Adrenal gland (tissue), 19 donors: Measurements from ENCODE around the gene GSTA3. TPM values are rescaled to one million over a fixed set of nuclear protein-coding genes. Genes with fewer than 3 reads are reported as not detected.

Source experiments
- DNase-seq, 7 donors: peaks; one replicate each; pipeline ENCODE4 v3.0.0-alpha.2; 2019 to 2020
- H3K27ac ChIP-seq, 5 donors: fragments of 200-600 bp; sonication (generic) in 4 of 5; 1 replicate in 3 of 5; 2 replicates in 2 of 5; pipeline versions ENCODE4 v1.5.1 to v1.8.0; 2016 to 2020; ENCODE audit warnings: mild to moderate bottlenecking in 1 of 5
- H3K27me3 ChIP-seq: fragments of 200-600 bp; 2 replicates; pipeline ENCODE4 v1.8.0; 2021
- H3K36me3 ChIP-seq, 2 donors: fragments of 200-600 bp; replicated peaks in 1 of 2; 1 replicate in 1 of 2; 2 replicates in 1 of 2; pipeline versions ENCODE4 v1.5.1 to v1.8.0; 2018 to 2022
- H3K4me1 ChIP-seq, 2 donors: fragments of 200-600 bp; replicated peaks in 1 of 2; 1 replicate in 1 of 2; 2 replicates in 1 of 2; pipeline versions ENCODE4 v1.5.1 to v1.8.0; 2018 to 2021
- H3K4me3 ChIP-seq, 4 donors: fragments of 200-600 bp; sonication (generic) in 3 of 4; one replicate each; pipeline ENCODE4 v1.5.1; 2016 to 2018
- H3K9me3 ChIP-seq, 3 donors: fragments of 200-600 bp; sonication (generic) in 1 of 3; replicated peaks in 1 of 3; 1 replicate in 2 of 3; 2 replicates in 1 of 3; pipeline versions ENCODE4 v1.5.1 to v1.8.0; 2016 to 2021
- CTCF ChIP-seq, 6 experiments: fragments of 450-650 bp in 4 of 6; fragments of 200-600 bp in 2 of 6; sonication (generic) in 1 of 6; IDR thresholded peaks; 1 replicate in 5 of 6; 2 replicates in 1 of 6; pipeline versions ENCODE4 v1.5.1 to v1.8.0; 2016 to 2021; ENCODE audit warnings: antibody characterized with exemption in 6 of 6, mild to moderate bottlenecking in 2 of 6, moderate library complexity in 1 of 6
- POLR2A ChIP-seq, 2 donors: fragments of 450-650 bp; IDR thresholded peaks; one replicate each; pipeline ENCODE4 v1.6.1; 2017; ENCODE audit warnings: antibody characterized with exemption in 2 of 2, mild to moderate bottlenecking in 2 of 2, moderate library complexity in 1 of 2
- WGBS, 4 donors: extraction: QIAGEN DNeasy Blood & Tissue Kit in 2 of 4; methylation state at CpG; one replicate each; pipeline versions ENCODE4 v1.1.5 to v1.1.7; 2013 to 2017; 5-methylcytosine and 5-hydroxymethylcytosine counted together
- intact Hi-C, 2 donors: fragments of 100-400 bp; cut with DNase I; formaldehyde crosslinking; loops; one replicate each; pipeline versions ENCODE4 v1.14.1 to v1.15.0; 2022 to 2023
- long read RNA-seq, 10 donors: library from polyadenylated mRNA in 3 of 10; unstranded in 2 of 10; stranded (forward) in 1 of 10; transcript quantifications; one replicate each; pipeline ENCODE4 v2.0.0 and lab custom pipeline, GENCODE V29; 2021 to 2026
- polyA plus RNA-seq, 3 donors: library from polyadenylated mRNA; stranded (reverse); fragments of 200-250 nt in 2 of 3; fragments of 350-450 nt in 1 of 3; fragmentation: Illumina TruSeq in 1 of 3; extraction: RNeasy Lipid Tissue Mini Kit (QIAGEN cat#74804) in 1 of 3; gene quantifications; one replicate each; pipeline ENCODE4 v1.2.3, GENCODE V29; 2013 to 2014
- total RNA-seq, 9 donors: library from RNA; depleted of rRNA in 4 of 9; stranded (reverse); fragments of >200 nt in 4 of 9; fragments of 120-200 nt in 1 of 9; fragmentation: NEBNext Ultra II Directional in 1 of 9; extraction: Animal tissue kit (Norgen Biotek cat#: 25700) in 1 of 9; gene quantifications; one replicate each; pipeline versions ENCODE4 v1.1.0 to v1.2.4, GENCODE V29; 2013 to 2023
- donor health status: healthy with polysubstance abuse.
- donor health status: Bipolar disorder and iron deficiency.
- donor health status: DM: yes; HTN: yes; CAD: no.
- donor health status: DM: no; HTN: no; CAD: no.
- donor health status: DM: no; HTN: no; CAD: no.
- donor health status: DM: yes; HTN: yes; CAD: no.

GSTA3 gene
- total RNA-seq: 100 to 1,000 TPM in 1 of 9 donors, 10 to 100 TPM in 8; 12.7 to 179 (median 40.1) TPM
- polyA plus RNA-seq: 100 to 1,000 TPM in 1 of 3 donors, 10 to 100 TPM in 1, 1 to 10 TPM in 1; 8.1 to 431 (median 76.4) TPM
- long read RNA-seq, donor 1, transcript GSTA3-201 (7 exons, 902 nt): major isoform, 10 of 35 reads
- long read RNA-seq, donor 1, partial matches to known transcripts: 5 of 35 reads
- long read RNA-seq, donor 1, other reads (novel, unspliced or antisense): 19 of 35 reads
- long read RNA-seq, donor 2, transcript GSTA3-201 (7 exons, 902 nt): major isoform, 6 of 33 reads
- long read RNA-seq, donor 2, partial matches to known transcripts: 5 of 33 reads
- long read RNA-seq, donor 2, other reads (novel, unspliced or antisense): 19 of 33 reads
- long read RNA-seq, donor 3, transcript GSTA3-201 (7 exons, 902 nt): major isoform, 8 of 41 reads
- long read RNA-seq, donor 3, partial matches to known transcripts: 11 of 41 reads
- long read RNA-seq, donor 3, other reads (novel, unspliced or antisense): 19 of 41 reads
- long read RNA-seq, donor 4, transcript GSTA3-201 (7 exons, 902 nt): major isoform, 11 of 57 reads
- long read RNA-seq, donor 4, partial matches to known transcripts: 4 of 57 reads
- long read RNA-seq, donor 4, other reads (novel, unspliced or antisense): 40 of 57 reads
- long read RNA-seq, donor 5, transcript GSTA3-201 (7 exons, 902 nt): major isoform, 8 of 67 reads
- long read RNA-seq, donor 5, partial matches to known transcripts: 2 of 67 reads
- long read RNA-seq, donor 5, other reads (novel, unspliced or antisense): 53 of 67 reads
- long read RNA-seq, donor 6, partial matches to known transcripts: 2 of 13 reads
- long read RNA-seq, donor 6, other reads (novel, unspliced or antisense): 9 of 13 reads
- long read RNA-seq, donor 7, transcript GSTA3-201 (7 exons, 902 nt): major isoform, 5 of 16 reads
- long read RNA-seq, donor 7, partial matches to known transcripts: 0 of 16 reads
- long read RNA-seq, donor 7, other reads (novel, unspliced or antisense): 9 of 16 reads
- long read RNA-seq, donor 8, transcript GSTA3-201 (7 exons, 902 nt): major isoform, 8 of 48 reads
- long read RNA-seq, donor 8, partial matches to known transcripts: 19 of 48 reads
- long read RNA-seq, donor 8, other reads (novel, unspliced or antisense): 21 of 48 reads
- long read RNA-seq, donor 9, partial matches to known transcripts: 9 of 33 reads
- long read RNA-seq, donor 9, other reads (novel, unspliced or antisense): 20 of 33 reads
- long read RNA-seq, donor 10, partial matches to known transcripts: 0 of 3 reads
- long read RNA-seq, donor 10, other reads (novel, unspliced or antisense): 0 of 3 reads

- Histone ChIP-seq H3K27me3 (no peaks in the 10 kb centered on the region), H3K4me1 (peaks cover 7 to 12% of the 10 kb centered on the region in 2 donors), H3K4me3 (peak within 1 kb of the TSS in 1 of 4 donors; percentile 23), H3K36me3 (no peaks in the 10 kb centered on the region), H3K9me3 (no peaks in the 10 kb centered on the region), H3K27ac (peak within 1 kb of the TSS; percentile 11 to 76 (median 71))
- 39 to 51% (median 47%) methylated on average over 2 of the region's 2 CpGs for WGBS, 4 donors
- intact Hi-C loops: no loop called here
- no peak for TF ChIP-seq POLR2A (IDR thresholded peaks at IDR 0.05)
- peak in 5 of 7 donors; percentile 55 to 69 (median 59) for DNase-seq
Observed at GRCh38 chr6:52909531-52909930, at the start of gene GSTA3. Gene GSTA3, minus strand, starts transcription at chr6:52909698. Its CDS starts 3,864 bp downstream, at chr6:52905834.

GRCh38 chr6:52958546-52959255 lies 49.2 kb upstream of the GSTA3 start:
- H3K27me3 ChIP-seq: no peaks in the 10 kb centered on the region
- no peaks in the 10 kb centered on the region for H3K36me3 ChIP-seq
- DNase-seq: no peak
- intact Hi-C loops: no loop called here
- WGBS, 4 donors: 53 to 79% (median 62%) methylated on average over 8 of the region's 8 CpGs
- H3K4me1 ChIP-seq: no peaks in the 10 kb centered on the region
- H3K27ac ChIP-seq: no peak overlapping the region
- H3K4me3 ChIP-seq: no peak overlapping the region
- no peaks in the 10 kb centered on the region for H3K9me3 ChIP-seq
- TF ChIP-seq CTCF (IDR thresholded peaks at IDR 0.05) (no peak), POLR2A (IDR thresholded peaks at IDR 0.05) (no peak)

GRCh38 chr6:52955871-52956270 lies 46.4 kb upstream of the GSTA3 start:
- H3K36me3 ChIP-seq: no peaks in the 10 kb centered on the region
- H3K4me1 ChIP-seq: no peaks in the 10 kb centered on the region
- no peak overlapping the region for H3K4me3 ChIP-seq
- intact Hi-C loops: no loop called here
- no peak overlapping the region for H3K27ac ChIP-seq
- no peaks in the 10 kb centered on the region for H3K9me3 ChIP-seq
- DNase-seq: no peak
- no peaks in the 10 kb centered on the region for H3K27me3 ChIP-seq
- TF ChIP-seq POLR2A (IDR thresholded peaks at IDR 0.05) (no peak), CTCF (IDR thresholded peaks at IDR 0.05) (no peak)
- WGBS, 4 donors: 78 to 94% (median 84%) methylated on average over 7 of the region's 7 CpGs
